Natural killer cell (primary cell): ENCODE data around the gene DIAPH2. TPM values are rescaled to one million over a fixed set of nuclear protein-coding genes. Genes with fewer than 3 reads are reported as not detected.
"Not testable (repeated sequence)": the region's sequence is repeated elsewhere in the genome, so short reads cannot be mapped to it uniquely, and the experiment has no call there.

Experiments
- ATAC-seq, 3 donors: fragments of 150-1000 bp in 2 of 3; fragments of 200-7000 bp in 1 of 3; cut with Tn5 transposase; 1 replicate in 1 of 3; 2 replicates in 2 of 3; pipeline ENCODE4 v1.10.0; 2021; ENCODE audit warnings: mild to moderate bottlenecking in 2 of 3, moderate library complexity in 2 of 3
- DNase-seq, 2 donors: peaks; one replicate each; pipeline versions ENCODE4 v3.0.0 to v3.0.0-alpha.2; 2013 to 2021; ENCODE audit warnings: mixed read lengths in 1 of 2
- H3K27ac ChIP-seq: one replicate; pipeline ENCODE4 v1.5.1; 2013; ENCODE audit warnings: mild to moderate bottlenecking, low read length
- H3K27me3 ChIP-seq: one replicate; pipeline ENCODE4 v1.6.1; 2013; ENCODE audit warnings: low read length; ENCODE audit not compliant: control insufficient read depth, insufficient read depth
- H3K36me3 ChIP-seq: one replicate; pipeline ENCODE4 v1.6.1; 2013; ENCODE audit warnings: low read length; ENCODE audit not compliant: control insufficient read depth, insufficient read depth
- H3K4me1 ChIP-seq: one replicate; pipeline ENCODE4 v1.6.1; 2013; ENCODE audit warnings: low read length; ENCODE audit not compliant: control insufficient read depth, insufficient read depth
- H3K4me3 ChIP-seq: one replicate; pipeline ENCODE4 v1.5.1; 2013; ENCODE audit warnings: low read length
- H3K9me3 ChIP-seq: one replicate; pipeline ENCODE4 v1.6.1; 2013; ENCODE audit warnings: low read length; ENCODE audit not compliant: control insufficient read depth, insufficient read depth
- H3K27ac Mint-ChIP-seq, 2 donors: one replicate each; pipeline ENCODE4 v1.8.0; 2022; ENCODE audit warnings: mild to moderate bottlenecking in 2 of 2, mixed read lengths in 2 of 2, moderate library complexity in 1 of 2
- H3K27me3 Mint-ChIP-seq, 2 donors: one replicate each; pipeline ENCODE4 v1.8.0; 2022; ENCODE audit warnings: low read depth in 2 of 2, mixed read lengths in 2 of 2
- H3K36me3 Mint-ChIP-seq: one replicate; pipeline ENCODE4 v1.8.0; 2022; ENCODE audit warnings: mixed read lengths
- H3K4me1 Mint-ChIP-seq, 2 donors: one replicate each; pipeline ENCODE4 v1.8.0; 2022; ENCODE audit warnings: mixed read lengths in 2 of 2
- H3K4me3 Mint-ChIP-seq: one replicate; pipeline ENCODE4 v1.8.0; 2022; ENCODE audit warnings: mild to moderate bottlenecking, moderate library complexity, mixed read lengths
- H3K9me3 Mint-ChIP-seq, 2 donors: one replicate each; pipeline ENCODE4 v1.8.0; 2022; ENCODE audit warnings: mixed read lengths in 2 of 2
- WGBS: methylation state at CpG from one replicate; pipeline ENCODE4 v1.1.7; 2013; ENCODE audit warnings: missing lambda C conversion rate; ENCODE audit not compliant: insufficient coverage; 5-methylcytosine and 5-hydroxymethylcytosine counted together
- intact Hi-C: fragments of 100-400 bp; cut with micrococcal nuclease; formaldehyde crosslinking; loops from one replicate; pipeline ENCODE4 v1.14.2; 2022
- total RNA-seq, 4 donors: library from RNA; stranded (reverse); fragments of 120-200 nt in 1 of 4; gene quantifications; one replicate each; pipeline versions ENCODE4 v1.2.3 to v1.2.4, GENCODE V29; 2013 to 2022
- TF ChIP-seq, protein P1 (sequence below): fragments of 200-600 bp; IDR thresholded peaks from one replicate; pipeline ENCODE4 v1.8.0; 2022; ENCODE audit warnings: antibody characterized with exemption

DIAPH2 gene
- total RNA-seq, 3 donors from 2014 or later (not counting 1 experiment from before 2014, with no cell fraction given) = 17.0 to 18.2 (median 17.0) TPM

DNA sequence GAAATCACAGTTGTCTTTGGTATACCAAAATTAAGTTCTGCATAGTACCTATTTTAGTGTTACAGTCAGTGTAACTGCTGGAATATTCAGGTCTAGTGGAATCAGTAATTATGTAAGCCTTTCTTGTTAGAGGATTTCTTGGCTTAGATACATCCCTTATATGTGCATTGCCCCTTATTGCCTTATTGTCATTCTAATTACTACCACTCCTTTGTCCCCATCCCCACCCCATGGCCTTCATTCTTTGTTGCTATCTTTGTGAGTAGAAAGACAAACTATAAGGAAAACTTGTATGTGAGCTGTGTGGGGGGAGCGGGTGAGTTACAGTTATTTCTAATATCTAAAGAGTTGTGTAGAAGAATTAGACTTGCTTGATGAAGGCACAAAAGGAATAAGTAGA, 162.2 kb downstream of the DIAPH2 start:
- Histone ChIP-seq H3K36me3 (no peaks in the 10 kb centered on the region), H3K9me3 (no peaks in the 10 kb centered on the region), H3K27ac (no peak overlapping the region), H3K27me3 (no peaks in the 10 kb centered on the region), H3K4me1 (no peaks in the 10 kb centered on the region), H3K4me3 (no peak overlapping the region)
- Mint-ChIP-seq H3K9me3 (no peaks in the 10 kb centered on the region), H3K27ac (no peak overlapping the region), H3K4me1 (no peaks in the 10 kb centered on the region), H3K4me3 (no peak overlapping the region), H3K36me3 (no peaks in the 10 kb centered on the region), H3K27me3 (no peaks in the 10 kb centered on the region)
- intact Hi-C loops = no loop called here
- DNase-seq = no peak
- ATAC-seq = no peak
- 100% methylated on average over 1 of the region's 1 CpG for WGBS
- TF ChIP-seq, protein P1, sequence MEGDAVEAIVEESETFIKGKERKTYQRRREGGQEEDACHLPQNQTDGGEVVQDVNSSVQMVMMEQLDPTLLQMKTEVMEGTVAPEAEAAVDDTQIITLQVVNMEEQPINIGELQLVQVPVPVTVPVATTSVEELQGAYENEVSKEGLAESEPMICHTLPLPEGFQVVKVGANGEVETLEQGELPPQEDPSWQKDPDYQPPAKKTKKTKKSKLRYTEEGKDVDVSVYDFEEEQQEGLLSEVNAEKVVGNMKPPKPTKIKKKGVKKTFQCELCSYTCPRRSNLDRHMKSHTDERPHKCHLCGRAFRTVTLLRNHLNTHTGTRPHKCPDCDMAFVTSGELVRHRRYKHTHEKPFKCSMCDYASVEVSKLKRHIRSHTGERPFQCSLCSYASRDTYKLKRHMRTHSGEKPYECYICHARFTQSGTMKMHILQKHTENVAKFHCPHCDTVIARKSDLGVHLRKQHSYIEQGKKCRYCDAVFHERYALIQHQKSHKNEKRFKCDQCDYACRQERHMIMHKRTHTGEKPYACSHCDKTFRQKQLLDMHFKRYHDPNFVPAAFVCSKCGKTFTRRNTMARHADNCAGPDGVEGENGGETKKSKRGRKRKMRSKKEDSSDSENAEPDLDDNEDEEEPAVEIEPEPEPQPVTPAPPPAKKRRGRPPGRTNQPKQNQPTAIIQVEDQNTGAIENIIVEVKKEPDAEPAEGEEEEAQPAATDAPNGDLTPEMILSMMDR = no peak

DNA sequence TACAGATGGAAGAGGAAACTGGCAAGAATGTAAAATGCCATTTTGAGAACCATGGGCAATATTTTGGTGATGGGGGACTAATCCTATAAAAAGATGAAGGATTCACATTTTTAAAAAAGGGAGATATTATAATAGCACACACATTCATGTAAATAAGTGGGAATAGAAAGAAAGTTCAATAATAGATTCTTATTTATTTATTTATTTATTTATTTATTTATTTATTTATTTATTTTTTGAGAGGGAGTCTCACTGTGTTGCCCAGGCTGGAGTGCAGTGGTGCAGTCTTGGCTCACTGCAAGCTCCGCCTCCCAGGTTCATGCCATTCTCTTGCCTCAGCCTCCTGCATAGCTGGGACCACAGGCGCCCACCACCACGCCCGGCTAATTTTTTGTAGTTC, 174.8 kb downstream of the DIAPH2 start:
- H3K36me3 ChIP-seq, H3K27ac Mint-ChIP-seq, H3K27me3 Mint-ChIP-seq, H3K9me3 Mint-ChIP-seq, ATAC-seq, DNase-seq, H3K27ac ChIP-seq, H3K4me3 ChIP-seq, H3K4me3 Mint-ChIP-seq, H3K27me3 ChIP-seq, H3K36me3 Mint-ChIP-seq, H3K9me3 ChIP-seq, intact Hi-C loops, H3K4me1 ChIP-seq: not testable (repeated sequence)
- WGBS = 98% methylated on average over 4 of the region's 4 CpGs
- peaks cover 0 to 18% of the 10 kb centered on the region in 2 donors for H3K4me1 Mint-ChIP-seq

DNA sequence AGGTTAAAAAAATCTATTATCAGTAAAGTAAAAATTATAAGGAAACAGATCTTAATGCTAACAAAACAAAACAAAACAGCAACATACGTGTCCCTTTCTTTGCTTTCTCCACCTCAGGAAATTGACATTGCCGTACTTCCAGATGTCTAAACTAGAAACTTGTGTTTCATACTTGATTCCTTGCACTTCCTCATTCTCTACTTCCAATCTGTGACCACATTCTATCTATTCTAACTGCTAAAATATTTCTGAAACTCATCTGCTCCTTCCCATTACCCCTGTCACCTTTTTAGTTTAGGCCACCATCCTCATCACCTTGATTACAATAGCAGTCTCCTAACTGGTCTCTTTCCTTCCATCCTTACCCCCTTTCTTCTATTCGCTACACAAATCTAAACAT, 176.6 kb downstream of the DIAPH2 start:
- ATAC-seq (no peak), DNase-seq (no peak)
- intact Hi-C loops = no loop called here
- Mint-ChIP-seq H3K27me3 (no peaks in the 10 kb centered on the region), H3K36me3 (no peaks in the 10 kb centered on the region), H3K9me3 (no peaks in the 10 kb centered on the region), H3K4me1 (peaks cover 0 to 18% of the 10 kb centered on the region in 2 donors), H3K27ac (no peak overlapping the region), H3K4me3 (no peak overlapping the region)
- Histone ChIP-seq H3K4me1 (no peaks in the 10 kb centered on the region), H3K9me3 (no peaks in the 10 kb centered on the region), H3K27me3 (no peaks in the 10 kb centered on the region), H3K36me3 (no peaks in the 10 kb centered on the region), H3K4me3 (no peak overlapping the region), H3K27ac (no peak overlapping the region)
- 53% methylated on average over 3 of the region's 3 CpGs for WGBS
- TF ChIP-seq, protein P1 = no peak

DNA sequence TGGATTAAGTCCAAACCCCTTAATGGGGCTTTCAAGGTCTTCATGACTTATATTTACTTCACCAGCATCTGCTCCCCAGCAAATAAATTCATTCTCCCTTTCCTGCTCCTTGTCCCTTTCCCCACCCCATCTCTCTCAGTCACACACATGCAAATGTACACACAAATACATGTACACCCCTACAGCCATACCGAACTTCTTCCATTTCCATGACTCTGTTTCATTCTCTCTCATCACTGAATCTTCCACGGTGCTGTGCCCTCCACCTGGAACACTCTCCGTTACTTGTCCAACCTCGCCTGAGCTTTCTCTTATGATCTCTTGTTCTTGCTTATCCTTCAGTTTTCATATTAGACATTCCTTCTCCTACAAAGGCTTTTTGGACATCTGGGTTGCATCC, 177.0 kb downstream of the DIAPH2 start:
- Mint-ChIP-seq H3K4me1 (peaks cover 0 to 18% of the 10 kb centered on the region in 2 donors), H3K27ac (no peak overlapping the region), H3K27me3 (no peaks in the 10 kb centered on the region), H3K9me3 (no peaks in the 10 kb centered on the region), H3K4me3 (no peak overlapping the region), H3K36me3 (no peaks in the 10 kb centered on the region)
- no peak for DNase-seq
- no peak overlapping the region for H3K27ac ChIP-seq
- 82% methylated on average over 4 of the region's 4 CpGs for WGBS
- H3K9me3 ChIP-seq = no peaks in the 10 kb centered on the region
- intact Hi-C loops = no loop called here
- no peaks in the 10 kb centered on the region for H3K27me3 ChIP-seq
- ATAC-seq = no peak
- TF ChIP-seq, protein P1 = no peak
- no peaks in the 10 kb centered on the region for H3K36me3 ChIP-seq
- no peaks in the 10 kb centered on the region for H3K4me1 ChIP-seq
- no peak overlapping the region for H3K4me3 ChIP-seq
